ENCODE measurements around the gene PNMA6E.
"Not testable (repeated sequence)": the region's sequence is repeated elsewhere in the genome, so short reads cannot be mapped to it uniquely, and the experiment has no call there.

PNMA6E gene

GRCh38 chrX:153408221-153408721 lies 7.1 kb upstream of the PNMA6E start:
- no peak for DNase-seq (ENCODE audit: low spot score)

DNA sequence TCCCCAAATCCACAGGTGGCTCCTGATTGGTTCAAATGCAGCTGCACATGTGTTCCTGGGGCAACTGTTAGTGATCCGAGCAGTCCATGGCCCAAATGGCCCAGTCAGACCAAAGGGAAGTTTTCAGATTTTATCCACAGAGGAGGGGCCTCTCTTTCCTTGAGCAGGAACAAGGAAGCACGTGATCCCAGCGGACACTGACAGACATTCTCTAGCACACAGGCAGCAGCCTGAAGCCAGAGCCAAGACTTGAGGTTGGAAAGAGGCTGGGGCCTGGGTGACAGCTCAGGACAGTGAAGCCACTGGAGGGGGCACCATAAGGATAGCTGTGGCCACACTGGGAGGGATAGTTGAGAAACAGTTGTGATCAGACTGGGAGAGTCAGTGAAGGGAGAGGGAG lies 6.6 kb upstream of the PNMA6E start:
- no peak for DNase-seq (ENCODE audit: low spot score)

- DNase-seq (ENCODE audit: low spot score) = no peak
Measured at GRCh38 chrX:153406903-153407302, 5.8 kb upstream of the PNMA6E start.

DNA sequence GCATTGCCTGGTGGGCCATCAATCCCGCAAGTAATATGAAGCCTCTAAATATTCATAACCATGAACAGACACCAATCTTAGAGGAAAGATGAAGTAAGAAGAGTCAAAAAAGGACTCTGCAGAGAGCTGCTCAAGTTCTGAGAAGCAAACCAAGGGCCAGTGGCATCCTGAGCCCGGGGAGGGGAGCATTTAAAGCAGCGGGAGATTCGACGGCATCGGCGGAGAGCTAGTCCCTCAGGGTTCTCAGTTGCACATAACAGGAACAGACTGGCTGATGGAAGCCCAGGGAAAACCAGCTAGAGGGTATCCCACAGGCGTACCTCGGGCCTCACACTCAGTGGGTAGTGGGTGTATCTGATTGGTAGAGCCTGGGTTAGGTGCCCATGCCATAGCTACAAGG lies 4.9 kb upstream of the PNMA6E start:
- no peak for DNase-seq (ENCODE audit: low spot score)

GRCh38 chrX:153405426-153405825 lies 4.3 kb upstream of the PNMA6E start:
- no peak for DNase-seq (ENCODE audit: low spot score)

DNA sequence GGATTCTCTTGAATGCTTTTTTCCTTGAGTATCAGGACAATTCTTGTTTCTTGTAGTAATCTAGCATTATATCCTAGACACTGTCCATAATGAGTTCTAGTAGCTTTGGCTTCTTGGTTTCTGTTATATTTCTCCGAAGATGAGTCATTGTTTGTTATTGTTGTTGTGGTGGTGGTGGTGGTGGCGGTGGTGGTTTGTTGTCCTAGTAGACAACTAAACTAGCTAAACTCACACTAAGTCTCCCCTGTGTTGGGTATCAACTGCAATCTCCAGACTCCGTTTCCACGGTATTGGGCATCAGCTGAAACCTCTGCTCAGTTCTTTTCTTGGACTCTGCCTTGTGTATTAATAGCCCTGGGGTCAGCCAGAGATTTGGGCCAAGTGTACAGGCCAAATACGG lies 3.2 kb upstream of the PNMA6E start:
- not testable (repeated sequence) for DNase-seq (ENCODE audit: low spot score)

- no peak for DNase-seq (ENCODE audit: low spot score)
Measured at GRCh38 chrX:153400146-153401132, 711 bp downstream of the PNMA6E start.

GRCh38 chrX:153398275-153398960 lies 2.7 kb downstream of the PNMA6E start:
- DNase-seq (ENCODE audit: low spot score) = no peak

DNA sequence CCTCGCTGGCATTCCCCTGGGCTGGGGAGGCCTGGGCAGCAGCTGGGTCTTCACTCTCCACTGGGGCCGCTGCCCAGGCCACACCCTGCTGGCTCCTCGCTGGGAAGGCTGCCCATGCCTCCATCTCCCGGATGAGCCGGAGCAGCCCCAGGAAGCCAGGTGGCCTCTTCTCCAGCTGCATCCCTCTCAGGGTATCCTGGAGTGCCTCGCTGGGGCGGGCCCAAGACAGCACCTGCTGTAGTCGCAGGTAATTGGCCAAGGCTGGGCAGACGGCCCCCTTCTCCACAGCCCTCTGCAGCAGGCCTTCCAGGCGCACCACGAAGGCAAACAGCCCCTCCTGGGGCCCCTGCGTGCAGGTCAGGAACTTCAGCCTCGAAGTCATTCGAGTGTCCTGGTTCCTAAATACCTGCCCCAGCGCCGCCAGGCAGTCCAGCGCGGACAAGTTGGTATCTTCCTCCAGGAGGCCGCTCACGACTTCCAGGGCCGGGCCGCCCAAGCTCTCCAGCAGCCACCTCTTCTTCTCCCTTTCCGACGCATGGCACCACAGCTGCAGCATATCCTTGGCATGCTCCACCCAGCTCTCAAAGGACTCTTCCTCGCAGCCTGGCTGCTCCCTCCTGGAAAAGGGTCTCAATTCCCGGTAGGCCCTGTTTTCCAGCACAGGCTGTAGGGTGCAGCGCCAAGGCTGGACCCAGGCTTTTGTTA lies 3.7 kb downstream of the PNMA6E start:
- no peak for DNase-seq (ENCODE audit: low spot score)

DNA sequence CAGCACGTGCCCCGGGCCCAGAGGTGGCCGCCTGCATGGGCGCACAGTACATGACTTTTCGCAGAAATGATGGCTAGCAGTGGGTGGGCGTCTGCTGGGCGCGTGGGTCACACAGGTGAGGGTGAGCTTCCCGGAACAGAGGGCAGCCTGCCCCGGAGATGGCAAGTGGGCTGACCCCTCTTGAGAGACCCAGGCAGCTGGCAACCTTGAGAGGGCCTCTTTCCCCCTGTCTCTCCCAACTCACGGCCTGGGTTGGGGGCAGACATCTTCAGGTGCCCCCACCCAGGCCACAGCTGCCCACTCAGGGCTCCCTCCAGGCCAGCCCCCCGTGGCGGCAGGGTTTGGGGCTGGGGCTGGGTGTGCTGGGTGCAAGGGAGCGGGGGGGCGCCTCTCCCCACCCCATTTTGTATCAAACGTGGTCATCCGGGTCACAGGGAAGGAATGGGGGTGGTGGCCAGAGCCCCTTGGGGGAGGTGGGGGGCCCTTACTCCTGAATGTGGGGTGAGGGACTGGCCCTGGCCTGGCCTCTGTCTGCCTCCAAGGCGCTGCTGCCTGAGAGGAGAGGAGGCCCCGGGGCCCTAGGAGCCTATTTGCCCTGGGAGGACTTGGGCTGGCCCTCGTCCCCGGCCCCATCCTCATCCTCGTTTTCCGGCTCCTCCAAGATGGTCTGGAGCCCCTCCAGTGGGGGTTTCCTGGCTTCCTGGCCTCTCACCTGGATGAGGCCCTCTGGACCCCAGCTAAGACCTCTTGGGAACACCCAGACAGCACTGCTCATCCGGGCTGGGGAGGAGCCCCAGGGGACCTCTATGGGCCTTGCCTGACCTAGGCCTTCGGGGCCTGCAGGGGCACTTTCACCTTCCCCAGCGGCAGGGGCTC lies 4.6 kb downstream of the PNMA6E start:
- no peak for DNase-seq (ENCODE audit: low spot score)

DNA sequence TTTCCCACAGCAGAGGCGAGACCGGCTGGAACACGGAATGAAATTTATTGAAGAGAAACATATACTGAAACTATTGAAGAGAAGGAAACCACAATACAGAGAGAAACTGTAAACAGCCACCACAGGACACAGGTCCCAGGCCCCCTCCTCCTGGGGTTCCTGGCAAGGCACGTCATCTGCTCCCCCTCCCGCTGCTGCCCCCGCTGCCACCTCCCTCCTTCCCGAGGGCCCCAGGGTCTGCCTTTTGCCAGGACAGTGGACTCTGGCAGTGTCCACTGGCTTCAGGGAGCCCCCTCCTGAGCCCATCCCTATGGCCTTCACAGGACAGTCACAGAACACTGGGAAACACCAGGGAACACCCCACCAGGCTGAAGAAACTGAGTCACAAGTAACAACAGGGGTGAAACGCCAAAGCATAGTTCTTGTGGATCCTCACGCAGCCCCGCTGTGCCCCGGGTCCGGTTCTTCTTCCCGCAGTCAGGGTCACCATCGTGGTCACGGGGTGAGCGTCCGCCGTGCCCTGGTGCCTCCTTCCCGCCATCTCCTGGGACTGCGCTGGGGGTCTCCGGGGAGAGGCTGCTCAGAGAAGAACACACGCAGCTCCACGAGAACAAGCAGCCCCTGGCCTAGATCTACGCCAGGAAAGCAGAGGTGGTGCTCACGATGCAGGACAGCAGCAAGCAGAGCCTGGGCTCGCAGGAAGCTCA lies 5.4 kb downstream of the PNMA6E start:
- DNase-seq (ENCODE audit: low spot score) = no peak

DNA sequence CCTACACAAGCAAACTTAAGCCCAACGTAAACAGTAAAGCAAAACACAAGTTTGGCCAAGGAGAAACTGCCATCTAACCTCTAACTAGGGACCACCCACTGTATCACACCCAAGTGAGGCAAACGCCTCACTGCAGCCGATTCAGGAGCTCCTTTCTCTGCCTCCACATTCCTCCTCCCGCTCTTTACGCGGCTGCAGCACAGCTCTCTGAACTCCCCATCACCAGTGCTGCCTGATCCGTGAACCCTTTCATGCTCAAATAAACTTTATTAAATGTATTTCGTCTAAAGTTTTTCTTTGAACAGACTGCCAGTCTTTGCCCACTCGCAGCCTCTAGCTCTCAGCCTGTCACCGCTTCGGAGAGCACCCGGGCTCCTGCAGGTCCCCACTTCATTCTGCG lies 6.5 kb downstream of the PNMA6E start:
- no peak for DNase-seq (ENCODE audit: low spot score)

- DNase-seq (ENCODE audit: low spot score) = no peak
Measured at GRCh38 chrX:153392642-153393321, 8.4 kb downstream of the PNMA6E start.

- DNase-seq (ENCODE audit: low spot score) = not testable (repeated sequence)
Measured at GRCh38 chrX:153389460-153389768, 11.7 kb downstream of the PNMA6E start.

GRCh38 chrX:153388722-153389459 lies 12.3 kb downstream of the PNMA6E start:
- DNase-seq (ENCODE audit: low spot score) = no peak

GRCh38 chrX:153387987-153388721 lies 13.0 kb downstream of the PNMA6E start:
- DNase-seq (ENCODE audit: low spot score) = no peak

DNA sequence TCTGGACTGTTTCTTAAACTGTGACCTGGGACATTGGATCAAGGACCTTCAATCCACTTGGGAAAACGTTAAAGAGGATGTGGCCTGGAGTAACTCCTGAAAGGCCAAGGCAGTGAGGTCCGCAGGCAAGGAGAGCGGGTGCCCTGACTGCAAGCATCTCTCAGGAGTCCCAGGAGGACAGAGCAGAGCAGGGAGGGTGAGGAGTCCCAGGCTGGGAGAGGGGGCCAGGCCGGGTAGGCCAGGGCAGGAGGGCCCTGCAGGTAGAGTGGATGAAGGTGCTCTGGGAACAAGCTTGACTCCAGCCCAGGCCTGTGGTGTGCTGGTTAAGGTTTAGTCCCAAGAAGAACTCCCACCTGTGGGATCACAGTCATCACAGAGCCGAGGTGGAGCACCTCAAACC lies 13.8 kb downstream of the PNMA6E start:
- no peak for DNase-seq (ENCODE audit: low spot score)

DNA sequence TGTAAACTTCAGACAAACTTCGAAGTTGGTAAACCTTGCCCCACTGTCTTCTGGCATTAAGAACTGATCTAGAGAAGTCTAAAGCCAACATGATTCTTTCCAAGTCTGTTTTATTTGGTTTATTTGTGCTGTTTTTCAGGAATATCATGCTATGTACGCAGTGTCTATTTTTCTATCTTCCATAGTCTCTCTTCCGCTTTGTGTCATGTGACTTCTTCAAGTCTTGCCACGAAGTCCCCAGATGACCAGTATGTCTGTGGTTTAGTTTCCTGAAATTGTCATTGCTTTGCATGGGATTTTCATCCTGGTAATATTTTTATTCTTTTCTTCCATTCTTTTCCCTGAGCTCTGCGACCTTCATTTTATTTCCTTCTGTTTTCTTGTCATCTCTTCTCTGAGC lies 15.1 kb downstream of the PNMA6E start:
- DNase-seq (ENCODE audit: low spot score) = no peak

- not testable (repeated sequence) for DNase-seq (ENCODE audit: low spot score)
Measured at GRCh38 chrX:153384973-153385372, 16.2 kb downstream of the PNMA6E start.
